HG03103 (cell line): ENCODE results near the gene BCL2L2.
"Not testable (repeated sequence)": the region's sequence is repeated elsewhere in the genome, so short reads cannot be mapped to it uniquely, and the experiment has no call there.

Experiments used
- ATAC-seq: cut with Tn5 transposase; IDR thresholded peaks from one replicate; pipeline ENCODE4 v1.9.1; 2021; ENCODE audit warnings: low read depth; ENCODE audit not compliant: unreplicated experiment

The BCL2L2 gene

DNA sequence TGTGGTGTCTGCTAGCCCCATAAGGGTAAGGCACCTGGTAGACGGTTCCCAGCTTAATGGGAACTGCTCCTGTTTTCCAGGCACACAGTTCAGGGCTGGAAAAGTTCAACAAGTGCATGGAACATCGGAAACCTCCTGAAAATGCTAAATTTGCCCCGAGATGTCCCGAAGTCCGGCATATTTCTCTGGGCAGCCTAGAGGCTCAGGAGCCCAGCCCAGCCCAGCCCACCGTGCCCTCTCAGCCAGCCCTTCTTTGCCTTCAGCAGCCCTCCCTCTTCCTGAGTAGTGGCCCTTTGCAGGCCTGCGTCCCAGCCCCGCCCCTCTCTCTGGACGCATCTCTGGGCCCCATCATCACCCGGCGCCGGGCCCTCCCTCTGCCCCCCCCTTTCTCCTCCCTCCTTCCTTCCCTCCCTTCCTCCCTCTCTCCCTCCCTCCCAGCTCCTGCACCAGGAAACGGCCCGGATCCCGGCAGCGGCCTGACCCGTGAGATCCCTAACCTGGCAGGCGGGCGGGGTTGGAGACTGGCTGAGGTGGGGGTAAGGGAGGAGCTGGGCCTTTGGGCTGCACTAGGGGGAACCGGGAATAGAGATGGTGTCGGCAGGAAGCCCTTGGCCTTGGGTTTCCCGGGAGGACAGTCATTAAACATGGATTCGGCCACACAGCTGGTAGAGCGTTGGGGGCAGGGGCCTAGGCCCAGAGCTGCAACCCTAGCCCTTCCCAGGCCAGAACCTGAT lies at the start of gene BCL2L2:
BCL2L2 (plus strand) TSS at position 422 of the 734 bp plus-strand sequence. CDS start 935 bp downstream, outside the sequence.
- ATAC-seq, result no peak

- no peak for ATAC-seq
Measured at GRCh38 chr14:23258256-23258655, 48.4 kb upstream of the BCL2L2 start.

GRCh38 chr14:23259426-23259825 lies 47.2 kb upstream of the BCL2L2 start:
- no peak for ATAC-seq

DNA sequence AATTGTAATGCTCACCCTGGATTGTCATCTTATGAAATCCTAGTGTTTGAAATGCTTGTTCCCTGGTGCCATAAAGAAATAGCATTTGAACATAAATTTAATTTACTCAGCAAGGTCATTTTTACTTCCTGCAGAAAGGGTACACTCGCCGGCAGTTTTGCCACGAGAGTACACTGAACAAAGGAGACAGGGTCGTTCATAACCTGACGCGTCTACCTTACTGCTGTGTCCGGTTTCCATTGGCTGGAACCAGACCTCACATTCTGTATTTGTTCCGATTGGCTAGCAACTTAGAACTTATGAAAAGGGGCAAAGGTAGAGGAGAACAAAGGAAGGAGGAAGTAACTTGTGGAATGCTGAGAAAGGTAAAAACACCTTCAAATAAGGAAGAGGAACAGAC lies 45.8 kb upstream of the BCL2L2 start:
- not testable (repeated sequence) for ATAC-seq

DNA sequence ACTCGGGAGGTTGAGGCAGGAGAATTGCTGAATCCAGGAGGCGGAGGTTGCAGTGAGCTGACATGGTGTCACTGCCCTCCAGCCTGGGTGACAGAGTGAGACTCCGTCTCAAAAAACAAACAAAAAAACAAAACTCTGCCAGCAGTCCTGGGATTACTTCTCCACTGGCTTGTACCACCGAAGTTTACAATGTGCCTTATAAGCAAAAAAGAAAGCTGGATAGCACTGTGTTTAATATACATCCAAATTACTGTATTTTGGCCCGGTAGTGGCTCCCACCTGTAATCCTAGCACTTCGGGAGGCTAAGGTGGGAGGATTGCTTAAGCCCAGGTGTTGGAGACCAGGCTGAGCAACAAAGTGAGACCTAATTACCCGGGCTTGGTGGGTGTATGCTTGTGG lies 37.4 kb upstream of the BCL2L2 start:
- ATAC-seq, result no peak

- ATAC-seq, result no peak
Measured at GRCh38 chr14:23275412-23275811, 31.2 kb upstream of the BCL2L2 start.

DNA sequence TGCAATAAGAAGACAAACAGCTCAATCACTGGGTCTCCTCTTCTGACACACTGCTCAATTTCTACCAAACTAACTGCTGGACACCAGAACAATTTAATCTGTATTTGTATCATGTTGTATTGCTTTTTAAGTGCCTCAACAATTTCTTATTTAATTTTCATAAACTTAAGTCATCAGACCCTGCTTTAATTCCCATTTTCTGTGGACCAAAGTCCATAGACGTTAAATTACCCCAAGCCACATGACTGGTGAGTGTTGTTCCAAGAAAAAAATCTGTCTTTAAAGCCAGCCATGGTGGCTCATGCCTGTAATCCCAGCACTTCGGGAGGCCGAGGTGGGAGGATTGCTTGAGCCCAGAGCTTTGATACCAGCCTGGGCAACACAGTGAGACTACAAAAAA lies 29.4 kb upstream of the BCL2L2 start:
- ATAC-seq, result no peak

GRCh38 chr14:23277928-23278327 lies 28.7 kb upstream of the BCL2L2 start:
- not testable (repeated sequence) for ATAC-seq

- no peak for ATAC-seq
Measured at GRCh38 chr14:23281247-23281646, 25.4 kb upstream of the BCL2L2 start.

GRCh38 chr14:23284654-23285529 lies 21.7 kb upstream of the BCL2L2 start:
- ATAC-seq, result no peak

DNA sequence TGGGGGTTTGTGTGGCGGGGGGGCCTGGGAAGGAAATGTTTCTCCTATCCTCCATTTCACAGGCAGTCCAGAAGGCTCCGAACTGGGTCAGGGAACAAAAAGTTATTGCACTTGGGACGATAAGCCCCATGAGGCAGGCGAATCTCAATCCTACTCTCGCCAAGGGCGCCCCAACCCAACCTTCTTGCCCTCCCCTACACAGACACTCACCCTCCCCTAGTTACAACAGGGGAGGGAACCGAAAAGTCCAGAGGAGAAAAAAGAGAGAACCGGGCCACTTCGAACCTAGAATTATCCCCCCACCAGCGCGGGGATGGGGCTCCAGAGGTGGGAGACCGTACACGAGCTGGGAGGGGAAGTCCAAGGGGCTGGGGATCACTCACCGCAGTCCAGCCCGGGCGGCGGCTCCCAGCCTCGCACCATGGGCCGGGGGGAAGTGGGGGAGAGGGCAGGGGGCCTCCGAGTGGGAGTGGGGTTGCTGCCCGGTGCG lies 21.1 kb upstream of the BCL2L2 start:
- peak; percentile 8 for ATAC-seq

GRCh38 chr14:23286020-23286901 lies 20.4 kb upstream of the BCL2L2 start, which contains the start of gene HOMEZ:
TSS of gene HOMEZ (minus strand) at chr14:23286132. CDS start at chr14:23285952, 180 bp downstream.
- peak; percentile 96 for ATAC-seq

- ATAC-seq, result no peak
Measured at GRCh38 chr14:23286902-23287479, 19.6 kb upstream of the BCL2L2 start.

DNA sequence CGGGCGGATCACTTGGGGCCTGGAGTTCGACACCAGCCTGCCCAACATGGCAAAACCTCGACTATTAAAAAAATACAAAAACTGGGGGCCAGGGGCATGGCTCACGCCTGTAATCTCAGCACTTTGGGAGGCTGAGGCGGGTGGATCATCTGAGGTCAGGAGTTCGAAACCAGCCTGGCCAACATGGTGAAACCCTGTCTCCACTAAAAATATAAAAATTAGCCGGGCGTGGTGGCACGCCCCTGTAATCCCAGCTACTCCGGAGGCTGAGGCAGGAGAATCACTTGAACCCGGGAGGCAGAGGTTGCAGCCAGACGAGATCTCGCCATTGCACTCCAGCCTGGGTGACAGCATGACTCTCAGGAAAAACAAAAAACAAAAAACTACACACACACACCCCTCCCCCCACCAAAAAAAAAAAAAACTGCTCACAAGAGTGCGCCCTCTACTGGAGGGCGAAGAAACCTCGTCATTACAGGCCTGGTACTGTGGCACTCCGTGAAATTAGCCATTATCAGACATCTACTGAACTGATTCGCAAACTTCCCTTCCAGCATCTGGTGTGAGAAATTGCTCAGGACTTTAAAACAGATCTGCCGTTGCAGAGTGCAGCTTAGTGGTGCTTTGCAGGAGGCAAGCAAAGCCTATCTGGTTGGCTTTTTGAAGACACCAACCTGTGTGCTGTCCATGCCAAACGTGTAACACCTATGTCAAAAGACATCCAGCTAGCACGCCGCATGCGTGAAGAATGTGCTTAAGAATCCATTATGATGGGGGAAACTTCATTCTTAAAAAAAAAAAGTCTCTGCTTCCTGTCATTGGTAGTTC lies 11.7 kb upstream of the BCL2L2 start:
- ATAC-seq, result no peak

DNA sequence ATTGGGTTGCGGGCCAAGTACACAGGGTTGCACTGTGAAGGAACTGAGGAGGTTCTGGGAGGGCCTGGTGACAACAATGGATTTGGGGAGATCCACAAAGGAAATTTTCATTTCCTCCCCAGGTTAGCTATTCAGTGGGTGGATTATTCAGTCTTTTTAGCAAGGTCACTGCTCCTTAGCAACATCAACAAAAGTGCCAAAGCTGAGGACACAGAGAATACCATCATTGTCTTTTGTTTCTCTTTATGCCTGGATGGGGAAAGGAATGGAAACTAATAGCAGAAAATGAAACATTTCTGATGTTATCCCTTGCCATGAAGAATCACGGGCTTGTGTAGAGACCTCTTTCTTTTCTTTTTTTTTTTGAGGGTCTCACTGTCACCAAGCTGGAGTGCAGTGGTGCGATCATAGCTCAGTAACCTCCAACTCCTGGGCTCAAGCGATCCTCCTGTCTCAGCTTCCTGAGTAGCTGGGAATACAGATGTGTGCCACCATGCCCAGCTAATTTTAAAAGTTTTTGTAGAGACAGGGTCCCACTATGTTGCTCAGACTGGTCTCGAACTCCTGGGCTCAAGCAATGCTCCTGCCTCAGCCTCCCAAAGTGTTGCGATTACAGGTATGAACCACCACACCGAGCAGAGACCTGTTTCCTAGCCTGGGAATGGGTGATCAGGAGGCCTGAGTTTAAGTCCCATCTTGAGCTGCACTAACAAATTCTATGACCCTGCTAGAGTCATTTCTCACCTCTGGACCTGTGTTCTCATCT lies 10.4 kb upstream of the BCL2L2 start:
- no peak for ATAC-seq

- no peak for ATAC-seq
Measured at GRCh38 chr14:23297096-23297495, 9.5 kb upstream of the BCL2L2 start.

DNA sequence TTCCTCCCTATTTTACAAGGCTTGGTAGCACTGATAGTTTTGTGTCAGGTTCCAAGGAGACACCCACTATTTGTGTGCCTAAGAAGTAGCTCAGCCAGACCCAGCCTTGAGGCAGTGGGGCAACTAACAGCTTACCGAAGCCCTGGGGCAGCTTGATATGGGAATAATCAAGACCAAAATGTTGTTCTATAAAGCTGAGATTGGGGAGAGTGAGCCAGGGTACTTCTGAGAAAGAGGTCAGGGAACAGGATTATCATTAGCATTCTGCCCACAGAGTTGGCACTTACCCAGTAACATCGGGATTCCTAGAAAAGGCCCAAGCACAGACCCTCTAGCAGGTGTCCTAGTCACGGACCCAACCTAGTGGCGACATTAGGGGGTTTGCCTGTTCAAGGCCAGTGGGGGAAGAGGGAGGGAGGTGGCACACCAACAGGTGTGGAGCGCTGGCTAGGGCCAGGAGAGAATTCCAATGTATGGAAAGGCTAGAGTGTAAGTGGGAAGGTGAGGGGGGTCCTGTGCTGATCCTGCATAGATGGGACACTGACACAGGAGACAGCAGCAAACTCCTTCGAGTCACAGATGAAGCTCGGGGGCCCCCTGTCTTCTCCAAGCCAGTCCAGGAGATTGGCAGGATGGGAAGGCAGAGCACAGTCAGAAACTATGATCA lies 8.9 kb upstream of the BCL2L2 start:
- ATAC-seq, result no peak
